Left renal pelvis (tissue), 4 donors: Measurements from ENCODE around the gene NGEF. TPM values are rescaled to one million over a fixed set of nuclear protein-coding genes. Genes with fewer than 3 reads are reported as not detected.

ENCODE experiments used
- DNase-seq, 4 donors: peaks; one replicate each; pipeline ENCODE4 v3.0.0-alpha.2; 2013; ENCODE audit warnings: low read depth in 4 of 4, low spot score in 3 of 4
- polyA plus RNA-seq, 4 donors: library from polyadenylated mRNA; unstranded; fragments of 120-200 nt; gene quantifications; one replicate each; pipeline ENCODE4 v1.2.1, GENCODE V29; 2013; ENCODE audit not compliant: insufficient read length in 4 of 4

NGEF gene
- polyA plus RNA-seq, 4 donors: 2.3 to 7.2 (median 3.5) TPM

- no peak for DNase-seq
These were observed 11.9 kb downstream of the NGEF start for GRCh38 chr2:233000886-233001750.

GRCh38 chr2:232999354-232999753 lies 13.7 kb downstream of the NGEF start:
- DNase-seq: no peak

GRCh38 chr2:232998666-232998985 lies 14.4 kb downstream of the NGEF start:
- no peak for DNase-seq

GRCh38 chr2:232997749-232998665 lies 15.0 kb downstream of the NGEF start:
- DNase-seq: no peak

- no peak for DNase-seq
These were observed 18.6 kb downstream of the NGEF start for GRCh38 chr2:232994446-232994845.

- no peak for DNase-seq
These were observed 19.7 kb downstream of the NGEF start for GRCh38 chr2:232993231-232993821.

- DNase-seq: no peak
These were observed 26.9 kb downstream of the NGEF start for GRCh38 chr2:232986155-232986554.

GRCh38 chr2:232984451-232985207 lies 28.4 kb downstream of the NGEF start:
- DNase-seq: no peak

- no peak for DNase-seq
These were observed 29.4 kb downstream of the NGEF start for GRCh38 chr2:232983669-232984140.

- no peak for DNase-seq
These were observed 30.0 kb downstream of the NGEF start for GRCh38 chr2:232982926-232983668.

GRCh38 chr2:232981767-232982360 lies 31.2 kb downstream of the NGEF start:
- no peak for DNase-seq

GRCh38 chr2:232981356-232981755 lies 31.7 kb downstream of the NGEF start:
- no peak for DNase-seq

GRCh38 chr2:232980683-232981082 lies 32.4 kb downstream of the NGEF start:
- no peak for DNase-seq

- DNase-seq: no peak
These were observed 33.1 kb downstream of the NGEF start for GRCh38 chr2:232979871-232980461.

- no peak for DNase-seq
These were observed 35.6 kb downstream of the NGEF start for GRCh38 chr2:232977438-232977971.

- no peak for DNase-seq
These were observed 36.2 kb downstream of the NGEF start for GRCh38 chr2:232976666-232977437.

- DNase-seq: no peak
These were observed 36.9 kb downstream of the NGEF start for GRCh38 chr2:232976176-232976575.

- no peak for DNase-seq
These were observed 38.7 kb downstream of the NGEF start for GRCh38 chr2:232974396-232974795.
